Measurements from ENCODE around the gene RASSF3. TPM values are rescaled to one million over a fixed set of nuclear protein-coding genes. Genes with fewer than 3 reads are reported as not detected.
A peak's percentile ranks its signal among the peaks of the same experiment; 100 is the strongest.

The RASSF3 gene
- total RNA-seq, 1 experiment from 2014 or later: 30.5 TPM

DNA sequence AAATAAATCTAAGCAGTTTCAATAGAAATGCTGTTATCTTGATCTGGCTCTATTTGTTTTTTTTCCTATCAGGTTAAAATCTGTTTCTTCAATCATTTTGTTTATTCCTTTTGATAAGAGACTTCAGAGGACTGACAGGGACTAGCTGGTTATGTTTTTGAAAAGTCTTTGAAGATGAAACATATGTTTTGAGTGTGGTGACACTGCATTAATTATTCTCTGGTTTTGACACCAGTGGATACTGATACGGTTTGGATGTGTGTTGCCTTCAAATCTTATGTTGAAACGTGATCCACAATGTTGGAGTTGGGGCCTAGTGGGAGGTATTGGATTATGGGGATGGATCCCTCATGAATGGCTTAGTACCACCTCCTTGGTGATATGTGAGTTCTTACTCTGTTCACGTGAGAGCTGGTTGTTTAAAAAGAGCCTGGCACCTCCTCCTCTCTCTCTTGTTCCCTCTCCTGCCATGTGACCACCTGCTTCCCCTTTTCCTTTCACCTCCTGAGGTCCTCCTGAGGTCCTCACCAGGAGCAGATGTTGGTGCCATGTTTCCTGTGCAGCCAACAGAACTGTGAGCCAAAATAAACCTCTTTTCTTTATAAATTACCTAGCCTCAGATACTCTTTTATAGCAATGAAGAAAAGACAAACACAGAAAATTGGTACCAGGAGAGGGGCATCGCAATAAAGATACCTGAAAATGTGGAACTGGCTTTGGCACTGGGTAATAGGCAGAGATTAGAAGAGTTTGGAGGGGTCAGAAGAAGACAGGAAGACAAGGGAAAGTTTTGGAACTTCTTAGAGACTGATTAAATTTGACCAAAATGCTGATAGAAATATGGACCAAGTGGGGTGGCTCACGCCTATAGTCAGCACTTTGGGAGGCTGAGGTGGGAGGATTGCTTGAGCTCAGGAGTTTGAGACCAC lies 23.0 kb downstream of the RASSF3 start:
- TF ChIP-seq, protein P1, sequence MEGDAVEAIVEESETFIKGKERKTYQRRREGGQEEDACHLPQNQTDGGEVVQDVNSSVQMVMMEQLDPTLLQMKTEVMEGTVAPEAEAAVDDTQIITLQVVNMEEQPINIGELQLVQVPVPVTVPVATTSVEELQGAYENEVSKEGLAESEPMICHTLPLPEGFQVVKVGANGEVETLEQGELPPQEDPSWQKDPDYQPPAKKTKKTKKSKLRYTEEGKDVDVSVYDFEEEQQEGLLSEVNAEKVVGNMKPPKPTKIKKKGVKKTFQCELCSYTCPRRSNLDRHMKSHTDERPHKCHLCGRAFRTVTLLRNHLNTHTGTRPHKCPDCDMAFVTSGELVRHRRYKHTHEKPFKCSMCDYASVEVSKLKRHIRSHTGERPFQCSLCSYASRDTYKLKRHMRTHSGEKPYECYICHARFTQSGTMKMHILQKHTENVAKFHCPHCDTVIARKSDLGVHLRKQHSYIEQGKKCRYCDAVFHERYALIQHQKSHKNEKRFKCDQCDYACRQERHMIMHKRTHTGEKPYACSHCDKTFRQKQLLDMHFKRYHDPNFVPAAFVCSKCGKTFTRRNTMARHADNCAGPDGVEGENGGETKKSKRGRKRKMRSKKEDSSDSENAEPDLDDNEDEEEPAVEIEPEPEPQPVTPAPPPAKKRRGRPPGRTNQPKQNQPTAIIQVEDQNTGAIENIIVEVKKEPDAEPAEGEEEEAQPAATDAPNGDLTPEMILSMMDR (IDR thresholded peaks at IDR 0.05; ENCODE audit: unreplicated experiment): no peak
- no TSS peak for BruUV-seq (replicated peaks)
- no peak for DNase-seq (ENCODE audit: unreplicated experiment)
- intact Hi-C loops (cut with micrococcal nuclease): no loop called here
- H3K9me3 Mint-ChIP-seq (ENCODE audit: unreplicated experiment): peaks cover 20% of the 10 kb centered on the region
- H3K4me1 Mint-ChIP-seq (ENCODE audit: insufficient read depth, unreplicated experiment): peaks cover 26% of the 10 kb centered on the region
- peaks cover 21% of the 10 kb centered on the region for H3K36me3 Mint-ChIP-seq (ENCODE audit: insufficient read depth, unreplicated experiment)
- H3K27me3 Mint-ChIP-seq (ENCODE audit: insufficient read depth, unreplicated experiment): no peaks in the 10 kb centered on the region
- ChIA-PET POLR2A (interaction anchor here (0.6 to 3.2 kb wide), 6 partner anchors 8 to 47 kb away, joined by 3 to 20 read pairs (median 4); no protein-coding TSS in a partner anchor), CTCF (interaction anchor here (0.6 to 0.8 kb wide), 5 partner anchors 36 to 72 kb away, joined by 3 to 4 read pairs (median 3); no protein-coding TSS in a partner anchor)
- H3K27ac Mint-ChIP-seq (ENCODE audit: low read depth, unreplicated experiment): no peak overlapping the region
- H3K4me3 Mint-ChIP-seq (ENCODE audit: unreplicated experiment): no peak overlapping the region

DNA sequence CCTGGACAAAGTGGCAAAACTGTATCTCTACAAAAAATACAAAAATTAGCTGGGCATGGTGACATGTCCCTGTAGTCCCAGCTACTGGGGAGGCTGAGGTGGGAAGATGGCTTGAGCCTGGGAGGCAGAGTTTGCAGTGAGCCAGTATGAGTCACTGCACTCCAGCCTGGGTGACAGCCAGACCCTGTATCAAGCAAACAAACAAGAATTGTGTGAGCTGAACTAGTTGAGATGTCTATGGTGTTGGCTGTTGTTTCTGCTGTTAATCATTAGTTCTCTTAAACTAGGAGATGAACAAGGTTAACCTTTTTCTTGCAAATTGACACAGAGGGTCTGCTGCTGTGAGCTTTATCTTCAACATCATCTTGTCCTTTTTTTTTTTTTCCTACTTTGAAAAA lies 23.6 kb downstream of the RASSF3 start:
- peaks cover 20% of the 10 kb centered on the region for H3K9me3 Mint-ChIP-seq (ENCODE audit: unreplicated experiment)
- intact Hi-C loops (cut with micrococcal nuclease): no loop called here

DNA sequence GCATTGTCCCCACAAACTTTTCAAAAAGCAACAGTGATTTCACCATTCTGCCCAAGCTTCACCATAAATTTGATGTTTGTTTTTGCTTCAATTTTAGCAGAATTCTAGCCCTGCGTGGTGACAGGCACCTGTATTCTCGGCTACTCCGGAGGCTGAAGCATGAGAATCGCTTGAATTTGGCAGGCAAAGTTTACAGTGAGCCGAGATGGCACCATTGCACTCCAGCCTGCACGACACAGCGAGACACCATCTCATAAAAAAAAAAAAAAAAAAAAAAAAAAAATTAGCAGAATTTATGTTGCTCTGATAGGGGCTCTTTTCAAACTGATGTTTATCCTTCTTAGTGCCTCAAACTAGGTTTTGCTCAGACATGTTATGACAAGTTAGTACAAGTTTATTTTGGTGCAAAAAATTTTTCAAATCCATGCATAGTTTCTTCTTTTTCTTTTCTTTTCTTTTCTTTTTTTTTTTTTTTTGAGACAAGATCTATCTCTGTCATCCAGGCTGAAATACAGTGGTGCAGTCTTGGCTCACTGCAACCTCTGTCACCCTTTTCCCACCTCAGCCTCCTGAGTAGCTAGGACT lies 24.3 kb downstream of the RASSF3 start:
- Mint-ChIP-seq H3K4me3 (ENCODE audit: unreplicated experiment) (no peak overlapping the region), H3K4me1 (ENCODE audit: insufficient read depth, unreplicated experiment) (peaks cover 33% of the 10 kb centered on the region), H3K27me3 (ENCODE audit: insufficient read depth, unreplicated experiment) (no peaks in the 10 kb centered on the region), H3K36me3 (ENCODE audit: insufficient read depth, unreplicated experiment) (peaks cover 17% of the 10 kb centered on the region), H3K27ac (ENCODE audit: low read depth, unreplicated experiment) (peak overlapping the region; percentile 59), H3K9me3 (ENCODE audit: unreplicated experiment) (peaks cover 20% of the 10 kb centered on the region)
- ChIA-PET POLR2A (interaction anchor here (0.8 to 3.2 kb wide), 5 partner anchors 9 to 46 kb away, joined by 4 to 20 read pairs (median 5); no protein-coding TSS in a partner anchor), CTCF (interaction anchor here (0.5 to 1.0 kb wide), 2 partner anchors 11 to 63 kb away, joined by 3 read pairs; no protein-coding TSS in a partner anchor)
- BruUV-seq (replicated peaks): no TSS peak
- TF ChIP-seq, protein P1 (IDR thresholded peaks at IDR 0.05; ENCODE audit: unreplicated experiment): no peak
- no peak for DNase-seq (ENCODE audit: unreplicated experiment)
- intact Hi-C loops (cut with micrococcal nuclease): no loop called here

More for the DNA sequence above, 23.6 kb downstream of the RASSF3 start:
- TF ChIP-seq, protein P1 (IDR thresholded peaks at IDR 0.05; ENCODE audit: unreplicated experiment): no peak
- Mint-ChIP-seq H3K4me1 (ENCODE audit: insufficient read depth, unreplicated experiment) (peaks cover 32% of the 10 kb centered on the region), H3K36me3 (ENCODE audit: insufficient read depth, unreplicated experiment) (peaks cover 21% of the 10 kb centered on the region), H3K27ac (ENCODE audit: low read depth, unreplicated experiment) (no peak overlapping the region), H3K4me3 (ENCODE audit: unreplicated experiment) (no peak overlapping the region), H3K27me3 (ENCODE audit: insufficient read depth, unreplicated experiment) (no peaks in the 10 kb centered on the region)
- CTCF ChIA-PET: interaction anchor here (0.6 to 1.0 kb wide), 4 partner anchors 12 to 63 kb away, joined by 3 to 4 read pairs (median 3); no protein-coding TSS in a partner anchor
- POLR2A ChIA-PET: interaction anchor here (0.6 to 3.2 kb wide), 6 partner anchors 9 to 46 kb away, joined by 3 to 20 read pairs (median 4); no protein-coding TSS in a partner anchor
- no TSS peak for BruUV-seq (replicated peaks)
- DNase-seq (ENCODE audit: unreplicated experiment): peak; percentile 73

Data from MCF 10A (cell line).